DOHH2 (cell line): Measurements from ENCODE around the gene DYNLT5.

Source experiments
- EZH2phosphoT487 ChIP-seq: fragments of 200-600 bp; sonication (generic); IDR thresholded peaks from 2 replicates; pipeline ENCODE4 v1.6.1; 2017; ENCODE audit warnings: borderline replicate concordance, mild to moderate bottlenecking, antibody characterized with exemption, low read length, moderate library complexity, mixed read lengths
- TF ChIP-seq, protein P1 (sequence below): fragments of 200-600 bp; sonication (generic); IDR thresholded peaks from one replicate; pipeline ENCODE4 v1.5.1; 2014; ENCODE audit warnings: antibody characterized with exemption, mild to moderate bottlenecking, low read depth, low read length; ENCODE audit not compliant: poor library complexity, severe bottlenecking

DNA sequence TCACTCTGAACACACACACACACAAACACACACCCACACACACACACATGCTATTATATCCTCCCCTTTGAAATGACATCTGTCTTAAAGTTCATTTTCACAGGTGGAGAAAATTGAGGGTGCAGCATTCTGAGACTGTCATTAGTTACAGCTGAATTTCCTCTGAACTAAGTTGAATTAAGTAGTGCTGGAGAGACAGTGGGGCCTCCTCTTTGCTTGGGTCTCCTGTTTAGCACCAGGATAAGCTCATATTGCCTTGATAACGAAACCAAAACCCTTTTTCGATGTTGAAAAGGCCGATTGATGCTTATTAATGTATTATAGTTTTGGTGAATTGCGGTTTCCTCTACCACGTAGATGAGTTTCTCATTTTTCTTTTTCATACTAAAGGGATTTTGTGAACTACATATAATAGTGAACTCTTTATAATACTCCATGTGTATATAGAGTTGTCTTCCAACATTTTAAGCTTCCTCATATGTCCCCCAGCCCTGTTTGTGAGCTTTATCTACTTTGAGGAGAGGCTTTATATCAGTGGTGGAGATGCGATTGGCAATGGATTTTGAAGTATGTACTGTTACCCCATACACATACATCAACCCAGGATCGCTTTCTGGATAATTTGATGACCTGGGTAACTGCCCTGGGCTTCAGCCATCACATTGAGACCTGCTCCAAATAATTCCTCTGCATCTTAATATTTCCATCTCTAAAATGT, 17.4 kb downstream of the DYNLT5 start:
- TF ChIP-seq, protein P1, sequence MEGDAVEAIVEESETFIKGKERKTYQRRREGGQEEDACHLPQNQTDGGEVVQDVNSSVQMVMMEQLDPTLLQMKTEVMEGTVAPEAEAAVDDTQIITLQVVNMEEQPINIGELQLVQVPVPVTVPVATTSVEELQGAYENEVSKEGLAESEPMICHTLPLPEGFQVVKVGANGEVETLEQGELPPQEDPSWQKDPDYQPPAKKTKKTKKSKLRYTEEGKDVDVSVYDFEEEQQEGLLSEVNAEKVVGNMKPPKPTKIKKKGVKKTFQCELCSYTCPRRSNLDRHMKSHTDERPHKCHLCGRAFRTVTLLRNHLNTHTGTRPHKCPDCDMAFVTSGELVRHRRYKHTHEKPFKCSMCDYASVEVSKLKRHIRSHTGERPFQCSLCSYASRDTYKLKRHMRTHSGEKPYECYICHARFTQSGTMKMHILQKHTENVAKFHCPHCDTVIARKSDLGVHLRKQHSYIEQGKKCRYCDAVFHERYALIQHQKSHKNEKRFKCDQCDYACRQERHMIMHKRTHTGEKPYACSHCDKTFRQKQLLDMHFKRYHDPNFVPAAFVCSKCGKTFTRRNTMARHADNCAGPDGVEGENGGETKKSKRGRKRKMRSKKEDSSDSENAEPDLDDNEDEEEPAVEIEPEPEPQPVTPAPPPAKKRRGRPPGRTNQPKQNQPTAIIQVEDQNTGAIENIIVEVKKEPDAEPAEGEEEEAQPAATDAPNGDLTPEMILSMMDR: no peak
- TF ChIP-seq EZH2phosphoT487: no peak
